GM10248 (cell line): ENCODE measurements around the gene ZNF516.

Experiments used
- CTCF ChIA-PET: fragments of 300-600 bp; sonication (Branson Sonifier 250); formaldehyde crosslinking; extraction: SDS; loops from one replicate; lab custom pipeline; 2021; ENCODE audit warnings: antibody characterized with exemption; lab: Yijun Ruan, JAX
- POLR2A ChIA-PET: fragments of 350-650 bp; sonication (Branson Sonifier 250); formaldehyde crosslinking; extraction: SDS; loops from one replicate; lab custom pipeline; 2020; ENCODE audit warnings: antibody characterized with exemption; lab: Yijun Ruan, JAX
- DNase-seq: peaks from one replicate; pipeline ENCODE4 v3.0.0; 2012; ENCODE audit errors: extremely low spot score
- TF ChIP-seq, protein P1 (sequence below): IDR thresholded peaks from 2 replicates; pipeline ENCODE4 v1.5.1; 2012; ENCODE audit warnings: mild to moderate bottlenecking, low read depth; ENCODE audit errors: extremely low read depth, missing control alignments, control extremely low read depth

Gene ZNF516

DNA sequence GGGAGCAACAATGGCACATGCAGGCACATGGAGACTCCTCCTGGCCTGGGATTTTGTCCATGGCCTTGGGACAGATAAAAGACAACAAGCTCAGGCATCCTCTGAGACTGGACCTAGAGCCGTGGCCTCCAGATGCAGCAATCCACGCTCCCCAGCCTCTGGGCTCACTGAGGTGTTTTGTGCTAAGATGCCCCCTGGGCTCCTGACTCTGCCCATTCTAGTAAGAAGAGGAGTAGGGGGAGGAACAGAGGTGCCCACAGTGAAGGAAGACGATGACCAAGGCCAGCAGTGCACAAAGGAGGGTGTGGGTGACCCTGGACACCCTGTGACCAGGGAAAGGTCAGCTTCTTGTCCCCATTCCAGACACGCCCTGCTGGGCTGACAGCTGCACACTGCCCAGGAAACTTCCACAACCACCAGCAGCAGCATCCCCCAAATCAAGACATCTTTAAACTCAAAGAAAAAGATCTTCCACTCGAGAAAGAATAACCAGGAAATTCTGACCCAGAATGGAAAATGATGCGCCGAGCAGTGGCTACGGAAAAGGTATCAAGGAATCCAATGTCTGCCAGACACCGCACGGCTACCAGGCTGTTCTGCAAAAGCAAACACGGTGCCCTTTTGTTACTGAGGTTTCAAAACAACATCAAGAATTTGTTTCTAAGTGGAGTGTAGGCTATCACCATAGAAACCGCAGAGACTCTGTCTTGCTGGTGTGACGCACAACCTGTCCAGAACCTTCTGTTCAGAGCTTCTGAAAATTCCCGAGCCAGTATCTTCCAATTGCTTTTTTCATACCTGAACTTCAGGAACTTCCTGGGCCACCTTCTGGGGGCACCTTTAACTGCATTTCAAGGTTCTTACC is 65.5 kb downstream of the ZNF516 start:
- DNase-seq: no peak
- POLR2A ChIA-PET: no interaction called here
- CTCF ChIA-PET: no interaction called here
- TF ChIP-seq, protein P1, sequence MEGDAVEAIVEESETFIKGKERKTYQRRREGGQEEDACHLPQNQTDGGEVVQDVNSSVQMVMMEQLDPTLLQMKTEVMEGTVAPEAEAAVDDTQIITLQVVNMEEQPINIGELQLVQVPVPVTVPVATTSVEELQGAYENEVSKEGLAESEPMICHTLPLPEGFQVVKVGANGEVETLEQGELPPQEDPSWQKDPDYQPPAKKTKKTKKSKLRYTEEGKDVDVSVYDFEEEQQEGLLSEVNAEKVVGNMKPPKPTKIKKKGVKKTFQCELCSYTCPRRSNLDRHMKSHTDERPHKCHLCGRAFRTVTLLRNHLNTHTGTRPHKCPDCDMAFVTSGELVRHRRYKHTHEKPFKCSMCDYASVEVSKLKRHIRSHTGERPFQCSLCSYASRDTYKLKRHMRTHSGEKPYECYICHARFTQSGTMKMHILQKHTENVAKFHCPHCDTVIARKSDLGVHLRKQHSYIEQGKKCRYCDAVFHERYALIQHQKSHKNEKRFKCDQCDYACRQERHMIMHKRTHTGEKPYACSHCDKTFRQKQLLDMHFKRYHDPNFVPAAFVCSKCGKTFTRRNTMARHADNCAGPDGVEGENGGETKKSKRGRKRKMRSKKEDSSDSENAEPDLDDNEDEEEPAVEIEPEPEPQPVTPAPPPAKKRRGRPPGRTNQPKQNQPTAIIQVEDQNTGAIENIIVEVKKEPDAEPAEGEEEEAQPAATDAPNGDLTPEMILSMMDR: no peak

DNA sequence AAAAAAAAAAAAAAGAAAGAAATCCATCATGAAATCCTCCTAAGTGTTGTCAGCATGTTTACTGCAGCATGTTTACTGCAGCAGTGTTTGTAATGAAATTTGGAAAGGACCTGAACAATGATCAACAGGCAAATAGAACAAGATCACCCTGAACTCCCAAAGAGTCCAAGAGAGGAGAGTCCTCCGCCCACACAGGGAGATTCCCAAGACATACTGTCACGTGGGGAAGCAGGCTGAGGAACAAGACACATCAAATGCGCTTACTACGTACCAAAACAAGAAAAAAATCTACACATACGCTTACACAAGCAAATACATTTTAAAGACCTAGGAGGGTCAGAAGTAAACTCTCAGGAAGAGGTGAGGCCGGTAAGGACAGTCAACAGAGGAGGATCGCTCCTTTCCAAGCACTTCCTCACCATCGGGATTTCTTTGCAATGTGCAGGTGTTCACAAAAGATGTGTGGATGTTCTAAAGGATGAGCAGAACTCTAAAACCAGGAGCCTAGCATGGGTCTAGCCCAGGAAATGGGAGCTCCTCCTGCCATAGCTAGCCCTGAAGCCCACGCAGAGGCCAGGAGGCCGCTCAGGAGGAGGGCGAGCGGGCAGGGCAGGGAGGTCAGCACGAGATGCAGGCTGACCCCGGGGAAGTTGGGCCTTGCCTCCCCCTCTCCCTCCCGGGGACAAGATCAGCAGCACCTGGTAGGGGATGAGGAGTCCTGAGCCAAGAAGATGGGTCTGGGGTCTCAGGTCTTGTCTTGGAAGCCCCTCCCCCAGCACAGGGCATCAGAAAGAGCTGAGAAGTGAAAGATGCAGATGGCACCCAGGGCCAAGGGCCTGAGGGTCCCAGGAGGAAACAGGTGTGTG is 66.4 kb downstream of the ZNF516 start:
- DNase-seq: no peak
- TF ChIP-seq, protein P1: no peak
- ChIA-PET POLR2A (no interaction called here), CTCF (no interaction called here)

GRCh38 chr18:76426737-76427305 is 68.2 kb downstream of the ZNF516 start:
- DNase-seq: no peak
- TF ChIP-seq, protein P1: peak; percentile 51
- ChIA-PET CTCF (interaction anchor here (1.0 to 1.7 kb wide), 2 partner anchors 12 to 28 kb away, joined by 3 to 6 read pairs; no protein-coding TSS in a partner anchor), POLR2A (no interaction called here)

GRCh38 chr18:76425146-76426131 is 69.6 kb downstream of the ZNF516 start:
- CTCF ChIA-PET: interaction anchor here (1.0 to 1.7 kb wide), 4 partner anchors 10 to 284 kb away, joined by 3 to 8 read pairs (median 4); no protein-coding TSS in a partner anchor

GRCh38 chr18:76422838-76423237 is 72.2 kb downstream of the ZNF516 start:
- TF ChIP-seq, protein P1: no peak
- POLR2A ChIA-PET: no interaction called here
- CTCF ChIA-PET: interaction anchor here (1.3 kb wide), 2 partner anchors 16 to 24 kb away, joined by 3 to 4 read pairs; no protein-coding TSS in a partner anchor
- DNase-seq: no peak

More at GRCh38 chr18:76425146-76426131, 69.6 kb downstream of the ZNF516 start:
- no peak for DNase-seq
- TF ChIP-seq, protein P1: no peak
- POLR2A ChIA-PET: no interaction called here
